ENCODE measurements around the gene HSH2D. TPM values are rescaled to one million over a fixed set of nuclear protein-coding genes. Genes with fewer than 3 reads are reported as not detected.
"Not testable (repeated sequence)": the region's sequence is repeated elsewhere in the genome, so short reads cannot be mapped to it uniquely, and the experiment has no call there.

Gene HSH2D
- total RNA-seq (2014; rRNA removed; shearing (Covaris generic); ENCODE audit: low replicate concordance) = not detected in 2 replicates

DNA sequence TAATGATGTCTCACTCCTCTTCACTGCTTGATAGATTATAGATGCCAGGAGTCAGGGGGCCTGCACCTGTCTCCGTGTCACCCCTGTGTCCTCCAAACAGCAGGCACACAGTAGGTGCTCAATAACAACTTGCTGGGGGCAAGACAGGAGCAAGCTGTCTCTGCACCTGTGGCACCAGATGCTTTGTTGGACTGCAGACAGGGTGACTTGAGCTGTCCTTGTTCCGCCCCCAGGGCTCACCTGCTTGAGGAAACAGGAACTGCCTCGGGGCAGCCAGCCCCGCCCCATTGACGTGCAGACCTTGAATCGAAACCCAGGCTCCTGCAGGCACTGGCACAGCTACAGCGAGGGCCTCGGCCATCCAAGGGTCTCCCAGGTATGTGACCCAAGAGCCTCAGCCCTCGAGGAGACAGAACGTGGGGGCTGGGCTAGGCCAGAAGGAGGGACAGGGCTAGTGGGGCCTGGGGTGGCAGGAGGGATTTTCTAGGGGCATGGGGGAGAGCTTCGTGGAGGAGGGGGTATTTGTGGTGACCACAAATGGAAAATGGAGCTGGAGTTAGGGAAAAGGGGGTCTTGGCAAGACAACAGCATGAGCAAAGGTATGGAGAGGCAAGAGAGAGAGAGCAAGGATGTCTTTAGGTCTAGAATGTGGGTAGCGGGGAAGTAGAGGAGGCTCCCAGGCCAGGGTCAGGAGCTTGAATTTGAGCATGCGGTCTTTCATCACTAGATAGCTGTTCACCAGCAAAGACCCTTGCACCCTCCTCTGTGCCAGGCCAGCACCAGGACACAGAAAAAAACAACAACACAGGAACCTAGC, at the start of gene HSH2D:
Gene HSH2D (plus strand): TSS at position 287 of the 817 bp plus-strand sequence. CDS start 5,066 bp downstream, outside the sequence.
- no peak for DNase-seq (ENCODE audit: low read depth)
- in situ Hi-C loops (cut with HindIII; ENCODE audit: low pct_unique_long_range_greater_than_20kb, low sequenced_read_pairs) = no loop called here

- in situ Hi-C loops (cut with HindIII; ENCODE audit: low pct_unique_long_range_greater_than_20kb, low sequenced_read_pairs) = no loop called here
- no peak for DNase-seq (ENCODE audit: low read depth)
Observed at GRCh38 chr19:16094360-16095070, 49.0 kb upstream of the HSH2D start.

DNA sequence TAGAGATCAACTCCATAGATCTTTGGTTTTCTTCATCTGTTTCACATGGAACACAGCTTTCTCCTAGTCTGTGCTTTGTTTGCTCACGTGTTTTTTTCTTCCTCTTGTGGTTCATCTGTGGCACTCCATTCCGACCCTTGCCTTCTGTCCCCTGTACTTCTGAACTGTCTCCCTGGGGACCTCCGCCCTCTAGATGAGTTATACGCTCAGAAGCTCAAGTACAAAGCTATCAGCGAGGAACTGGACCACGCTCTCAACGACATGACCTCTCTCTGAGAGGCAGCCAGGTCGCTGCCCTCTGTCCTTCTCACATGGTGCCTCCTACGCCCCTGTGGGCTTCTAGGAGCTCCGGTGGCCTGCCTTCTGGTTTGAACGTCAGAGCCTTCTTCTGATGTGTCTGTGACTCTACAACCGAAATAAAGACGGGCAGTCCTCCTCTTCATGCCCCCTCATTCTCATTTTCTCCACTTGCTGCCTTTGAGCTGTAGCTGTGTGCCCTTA, 48.4 kb upstream of the HSH2D start:
- DNase-seq (ENCODE audit: low read depth) = no peak
- in situ Hi-C loops (cut with HindIII; ENCODE audit: low pct_unique_long_range_greater_than_20kb, low sequenced_read_pairs) = no loop called here

DNA sequence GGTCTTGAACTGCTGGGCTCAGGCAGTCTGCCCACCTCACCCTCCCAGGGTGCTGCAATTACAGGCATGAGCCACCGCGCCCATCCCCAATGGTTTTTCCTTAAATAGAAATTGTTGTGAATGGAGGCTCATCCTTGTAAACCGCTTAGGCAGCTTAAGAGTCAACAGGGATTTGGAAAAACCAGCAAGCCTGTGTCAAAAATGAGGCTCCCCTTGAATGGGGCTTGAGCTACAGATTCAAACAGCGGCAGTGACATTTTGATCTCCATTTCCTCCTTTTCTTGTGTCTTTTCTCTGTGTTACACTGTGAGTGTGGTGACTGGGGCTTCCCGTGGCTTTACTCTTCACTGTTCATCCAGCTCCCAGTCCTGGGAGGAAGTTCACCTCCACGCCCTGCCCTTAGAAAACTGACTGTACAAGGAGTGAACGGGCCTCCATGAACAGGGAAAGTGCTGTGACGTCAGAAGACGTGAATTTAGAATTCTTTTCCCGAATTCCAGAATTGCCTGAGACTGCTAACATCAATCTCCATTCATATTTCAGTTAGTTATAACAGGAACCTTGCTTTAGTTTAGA, 47.1 kb upstream of the HSH2D start:
- DNase-seq (ENCODE audit: low read depth) = no peak
- in situ Hi-C loops (cut with HindIII; ENCODE audit: low pct_unique_long_range_greater_than_20kb, low sequenced_read_pairs) = no loop called here

GRCh38 chr19:16098416-16098768, 45.1 kb upstream of the HSH2D start:
- no peak for DNase-seq (ENCODE audit: low read depth)
- in situ Hi-C loops (cut with HindIII; ENCODE audit: low pct_unique_long_range_greater_than_20kb, low sequenced_read_pairs) = no loop called here

DNA sequence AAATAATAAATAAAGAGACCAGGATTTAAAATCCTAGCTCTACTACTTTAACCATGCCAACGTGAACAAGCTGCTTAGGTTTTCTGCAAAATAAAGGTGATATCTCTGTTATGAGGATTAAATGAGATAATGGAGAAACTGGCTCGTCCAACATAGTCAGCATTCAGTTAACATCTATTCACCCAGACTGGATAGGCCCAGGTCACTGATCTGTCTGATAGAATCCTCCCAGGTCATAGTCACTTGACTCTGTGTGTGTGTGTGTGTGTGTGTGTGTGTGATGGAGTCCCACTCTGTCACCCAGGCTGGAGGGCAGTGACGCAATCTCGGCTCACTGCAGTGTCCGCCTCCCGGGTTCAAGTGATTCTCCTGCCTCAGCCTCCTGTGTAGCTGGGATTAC, 44.7 kb upstream of the HSH2D start:
- in situ Hi-C loops (cut with HindIII; ENCODE audit: low pct_unique_long_range_greater_than_20kb, low sequenced_read_pairs) = no loop called here
- DNase-seq (ENCODE audit: low read depth) = no peak

DNA sequence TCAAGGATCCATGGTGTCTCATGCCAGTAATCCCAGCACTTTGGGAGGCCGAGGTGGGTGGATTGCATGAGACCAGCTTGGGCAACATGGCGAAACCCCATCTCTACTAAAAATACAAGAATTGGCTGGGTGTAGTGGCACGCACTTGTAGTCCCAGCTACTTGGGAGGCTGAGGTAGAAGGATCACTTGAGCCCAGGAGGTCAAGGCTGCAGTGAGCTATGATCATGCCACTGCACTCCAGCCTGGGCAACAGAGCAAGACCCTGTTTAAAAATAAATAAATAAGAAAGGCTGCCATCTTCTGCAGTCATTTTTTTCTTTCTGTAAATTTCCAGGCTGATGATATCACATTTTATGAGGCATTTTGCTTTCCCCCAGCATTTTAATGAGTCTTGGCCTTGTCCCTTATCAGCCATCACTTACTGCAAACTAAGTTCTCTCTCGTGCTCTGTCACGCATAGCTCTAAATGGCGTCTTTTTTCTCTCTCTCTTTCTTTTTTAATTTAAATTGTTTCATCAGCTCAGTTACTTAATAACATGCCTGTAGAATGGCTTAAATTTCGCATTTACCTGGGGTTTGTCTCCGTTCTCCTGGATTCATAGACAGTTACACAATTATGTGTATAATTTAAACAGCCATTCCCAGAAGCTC, 44.0 kb upstream of the HSH2D start:
- in situ Hi-C loops (cut with HindIII; ENCODE audit: low pct_unique_long_range_greater_than_20kb, low sequenced_read_pairs); DNase-seq (ENCODE audit: low read depth): not testable (repeated sequence)

- in situ Hi-C loops (cut with HindIII; ENCODE audit: low pct_unique_long_range_greater_than_20kb, low sequenced_read_pairs) = no loop called here
- no peak for DNase-seq (ENCODE audit: low read depth)
Observed at GRCh38 chr19:16100524-16100923, 43.0 kb upstream of the HSH2D start.

- in situ Hi-C loops (cut with HindIII; ENCODE audit: low pct_unique_long_range_greater_than_20kb, low sequenced_read_pairs) = no loop called here
- no peak for DNase-seq (ENCODE audit: low read depth)
Observed at GRCh38 chr19:16104722-16105121, 38.8 kb upstream of the HSH2D start.

- in situ Hi-C loops (cut with HindIII; ENCODE audit: low pct_unique_long_range_greater_than_20kb, low sequenced_read_pairs) = no loop called here
- DNase-seq (ENCODE audit: low read depth) = peak; percentile 90
Observed at GRCh38 chr19:16106121-16106520, 37.4 kb upstream of the HSH2D start.

GRCh38 chr19:16111160-16111908, 32.2 kb upstream of the HSH2D start, which contains the start of gene RAB8A:
Gene RAB8A, plus strand, starts transcription at chr19:16111889. Its CDS starts 13 bp downstream, at chr19:16111902.
- in situ Hi-C loops (cut with HindIII; ENCODE audit: low pct_unique_long_range_greater_than_20kb, low sequenced_read_pairs) = no loop called here
- peak; percentile 100 for DNase-seq (ENCODE audit: low read depth)

DNA sequence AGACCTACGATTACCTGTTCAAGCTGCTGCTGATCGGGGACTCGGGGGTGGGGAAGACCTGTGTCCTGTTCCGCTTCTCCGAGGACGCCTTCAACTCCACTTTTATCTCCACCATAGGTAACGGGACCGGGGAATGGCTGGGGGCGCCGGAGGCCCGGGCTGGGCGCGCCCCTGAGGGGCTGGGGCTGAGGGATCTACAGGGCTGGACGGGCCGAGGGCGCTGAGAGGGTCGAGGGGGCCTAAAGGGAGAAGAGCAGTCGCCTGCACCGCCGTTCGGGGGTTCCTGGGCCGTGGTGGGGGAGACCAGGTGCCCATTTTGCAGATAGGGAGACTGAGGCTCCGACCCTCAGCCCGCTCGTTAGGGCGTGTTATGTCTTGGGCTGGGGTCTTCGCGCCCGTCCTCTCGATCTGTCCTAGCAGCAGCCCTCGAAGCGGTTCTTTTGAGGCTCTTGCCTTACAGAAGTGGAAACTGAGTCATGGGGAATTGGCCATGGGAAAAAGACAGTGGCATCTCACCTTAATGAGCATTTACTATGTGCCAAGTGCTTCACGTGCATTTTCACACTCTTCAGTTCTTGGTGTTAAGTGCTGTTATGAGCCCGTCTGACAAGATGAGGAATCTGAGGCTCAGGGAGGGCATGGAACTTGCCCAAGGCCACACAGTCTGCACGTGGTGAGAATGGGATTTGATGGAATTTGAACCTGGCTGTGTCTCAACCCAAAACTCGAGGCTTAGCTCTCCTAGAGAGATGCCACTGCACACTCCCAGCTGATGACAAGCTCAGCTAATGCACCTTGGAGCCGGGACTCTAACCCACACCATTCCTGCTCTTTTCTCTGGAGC, 31.4 kb upstream of the HSH2D start:
- in situ Hi-C loops (cut with HindIII; ENCODE audit: low pct_unique_long_range_greater_than_20kb, low sequenced_read_pairs) = no loop called here
- no peak for DNase-seq (ENCODE audit: low read depth)

- in situ Hi-C loops (cut with HindIII; ENCODE audit: low pct_unique_long_range_greater_than_20kb, low sequenced_read_pairs) = no loop called here
- no peak for DNase-seq (ENCODE audit: low read depth)
Observed at GRCh38 chr19:16112778-16113177, 30.7 kb upstream of the HSH2D start.

DNA sequence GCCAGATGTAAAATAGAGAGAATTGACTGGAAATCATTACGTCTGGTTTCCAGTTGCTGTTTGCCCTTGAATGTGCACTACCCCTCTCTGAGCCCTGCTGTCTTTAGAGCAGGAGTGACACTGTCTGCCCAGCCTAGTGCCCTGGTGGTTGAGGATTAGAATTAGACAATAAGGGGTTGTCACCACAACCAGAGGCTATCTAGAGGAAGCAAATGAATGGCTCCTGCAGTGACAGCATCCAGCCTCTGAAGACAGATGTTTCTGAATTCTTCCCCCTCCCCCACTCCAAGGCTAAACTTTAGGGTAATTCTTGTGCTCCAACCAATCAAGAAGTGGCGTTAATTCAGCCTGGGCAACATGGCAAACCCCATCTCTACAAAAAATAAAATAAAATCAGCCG, 29.8 kb upstream of the HSH2D start:
- DNase-seq (ENCODE audit: low read depth) = no peak
- in situ Hi-C loops (cut with HindIII; ENCODE audit: low pct_unique_long_range_greater_than_20kb, low sequenced_read_pairs) = no loop called here

DNA sequence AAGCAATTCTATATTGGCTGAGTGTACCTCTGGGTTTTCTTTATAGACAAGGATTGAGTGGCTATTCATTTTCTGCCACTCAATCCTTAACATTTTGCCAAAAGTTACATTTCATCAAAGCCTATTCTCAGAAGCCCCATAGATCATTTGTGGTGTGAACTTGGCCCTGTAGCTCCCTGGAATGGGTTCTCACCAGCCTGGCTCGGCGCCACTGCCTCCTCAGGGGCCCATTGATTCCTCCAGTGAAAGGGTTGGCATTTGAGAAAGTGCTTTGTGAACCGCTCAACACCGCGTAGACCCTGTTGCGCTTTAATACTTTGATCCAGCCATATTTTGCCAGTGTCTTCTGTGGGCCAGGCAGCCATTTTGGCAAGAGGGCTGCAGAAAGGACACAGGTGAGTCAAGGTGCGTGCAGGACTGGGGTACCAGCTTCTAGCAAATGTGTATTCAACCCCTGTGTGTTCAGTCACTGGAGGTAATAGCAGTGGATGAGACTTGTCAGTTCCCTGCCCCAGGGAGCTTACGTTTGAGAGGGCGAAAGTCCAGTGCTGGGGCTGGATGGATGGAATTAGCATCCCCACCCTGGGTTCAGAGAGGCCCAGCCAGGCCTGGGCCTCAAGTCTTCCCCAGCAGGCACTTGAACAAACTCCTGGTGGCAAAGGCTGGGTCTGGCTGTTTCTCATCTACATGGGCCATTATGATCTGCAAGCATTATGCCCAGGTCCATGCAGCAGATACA, 28.0 kb upstream of the HSH2D start:
- no peak for DNase-seq (ENCODE audit: low read depth)
- in situ Hi-C loops (cut with HindIII; ENCODE audit: low pct_unique_long_range_greater_than_20kb, low sequenced_read_pairs) = no loop called here

GRCh38 chr19:16116067-16116466, 27.4 kb upstream of the HSH2D start:
- no peak for DNase-seq (ENCODE audit: low read depth)
- in situ Hi-C loops (cut with HindIII; ENCODE audit: low pct_unique_long_range_greater_than_20kb, low sequenced_read_pairs) = no loop called here

Measured in Caki2 (cell line).